ENCODE data around the gene TMEM41B.
"Not testable (repeated sequence)": the region's sequence is repeated elsewhere in the genome, so short reads cannot be mapped to it uniquely, and the experiment has no call there.

Gene TMEM41B

GRCh38 chr11:9259981-9260837 lies 54.2 kb downstream of the TMEM41B start:
- no peak for DNase-seq (ENCODE audit: low read depth)

GRCh38 chr11:9258279-9258678 lies 56.1 kb downstream of the TMEM41B start:
- not testable (repeated sequence) for DNase-seq (ENCODE audit: low read depth)

- DNase-seq (ENCODE audit: low read depth): no peak
Measured at GRCh38 chr11:9254416-9254815, 60.0 kb downstream of the TMEM41B start.

- DNase-seq (ENCODE audit: low read depth): no peak
Measured at GRCh38 chr11:9253086-9253485, 61.3 kb downstream of the TMEM41B start.

GRCh38 chr11:9251311-9251710 lies 63.1 kb downstream of the TMEM41B start:
- DNase-seq (ENCODE audit: low read depth): no peak

- no peak for DNase-seq (ENCODE audit: low read depth)
Measured at GRCh38 chr11:9250139-9250582, 64.2 kb downstream of the TMEM41B start.

- no peak for DNase-seq (ENCODE audit: low read depth)
Measured at GRCh38 chr11:9249252-9249651, 65.1 kb downstream of the TMEM41B start.

- no peak for DNase-seq (ENCODE audit: low read depth)
Measured at GRCh38 chr11:9247863-9248262, 66.5 kb downstream of the TMEM41B start.

GRCh38 chr11:9236242-9236641 lies 78.2 kb downstream of the TMEM41B start:
- not testable (repeated sequence) for DNase-seq (ENCODE audit: low read depth)

GRCh38 chr11:9232482-9232881 lies 81.9 kb downstream of the TMEM41B start:
- DNase-seq (ENCODE audit: low read depth): no peak

- DNase-seq (ENCODE audit: low read depth): peak; percentile 51
Measured at GRCh38 chr11:9231848-9232177, 82.6 kb downstream of the TMEM41B start.
